DND-41 (cell line): Measurements from ENCODE around the gene FGF18.
"Not testable (repeated sequence)": the region's sequence is repeated elsewhere in the genome, so short reads cannot be mapped to it uniquely, and the experiment has no call there.

Source experiments
- ATAC-seq: fragments of 200-7000 bp; cut with Tn5 transposase; 3 replicates; pipeline ENCODE4 v1.9.1; 2021; ENCODE audit warnings: low read depth; ENCODE audit not compliant: insufficient read depth
- DNase-seq: peaks from one replicate; pipeline ENCODE4 v3.0.0-alpha.2; 2020
- H2AFZ ChIP-seq: 2 replicates; pipeline ENCODE4 v1.6.0; 2012; ENCODE audit warnings: low read depth, low read length
- H3K27ac ChIP-seq: 2 replicates; pipeline ENCODE4 v1.5.1; 2012; ENCODE audit warnings: low read length, inconsistent platforms
- H3K27me3 ChIP-seq: fragments of 200-600 bp; sonication (generic); 2 replicates; pipeline ENCODE4 v1.6.0; 2012; ENCODE audit warnings: low read length, mild to moderate bottlenecking, inconsistent platforms; ENCODE audit not compliant: insufficient read depth, poor library complexity
- H3K36me3 ChIP-seq: 2 replicates; pipeline ENCODE4 v1.5.1; 2012; ENCODE audit warnings: low read length, inconsistent platforms; ENCODE audit not compliant: insufficient read depth
- H3K4me1 ChIP-seq: 2 replicates; pipeline ENCODE4 v1.5.1; 2012; ENCODE audit warnings: mild to moderate bottlenecking, low read length; ENCODE audit not compliant: insufficient read depth
- H3K4me2 ChIP-seq: 2 replicates; pipeline ENCODE4 v1.6.0; 2012; ENCODE audit warnings: mild to moderate bottlenecking, moderate library complexity, low read length, inconsistent platforms; ENCODE audit not compliant: insufficient read depth
- H3K4me3 ChIP-seq, 2 experiments: fragments of 200-600 bp in 1 of 2; shearing (Covaris generic) in 1 of 2; 2 replicates each; pipeline ENCODE4 v1.5.1; 2012 to 2016; ENCODE audit warnings: inconsistent platforms in 2 of 2, low read length in 2 of 2, mild to moderate bottlenecking in 2 of 2, low read depth in 1 of 2, moderate library complexity in 1 of 2
- H3K79me2 ChIP-seq: 2 replicates; pipeline ENCODE4 v1.6.0; 2012; ENCODE audit warnings: low read length, inconsistent platforms; ENCODE audit not compliant: insufficient read depth
- H3K9ac ChIP-seq: 2 replicates; pipeline ENCODE4 v1.6.0; 2012; ENCODE audit warnings: low read depth, mild to moderate bottlenecking, inconsistent platforms, low read length, moderate library complexity
- H3K9me3 ChIP-seq: 2 replicates; pipeline ENCODE4 v1.5.1; 2012; ENCODE audit warnings: low read length, moderate library complexity, mild to moderate bottlenecking, inconsistent platforms; ENCODE audit not compliant: insufficient read depth, severe bottlenecking
- H4K20me1 ChIP-seq: 2 replicates; pipeline ENCODE4 v1.6.0; 2012; ENCODE audit warnings: low read length; ENCODE audit not compliant: insufficient read depth
- EZH2 ChIP-seq: IDR thresholded peaks from 3 replicates; pipeline ENCODE4 v1.6.1; 2012; ENCODE audit warnings: borderline replicate concordance, low read depth, mild to moderate bottlenecking, moderate library complexity, low read length, inconsistent platforms; ENCODE audit not compliant: severe bottlenecking
- TF ChIP-seq, protein P1 (sequence below): IDR thresholded peaks from 2 replicates; pipeline ENCODE4 v1.5.1; 2012; ENCODE audit warnings: borderline replicate concordance, low read length, moderate library complexity, mild to moderate bottlenecking; ENCODE audit not compliant: poor library complexity, severe bottlenecking; ENCODE audit errors: extremely low read depth

Gene FGF18

DNA sequence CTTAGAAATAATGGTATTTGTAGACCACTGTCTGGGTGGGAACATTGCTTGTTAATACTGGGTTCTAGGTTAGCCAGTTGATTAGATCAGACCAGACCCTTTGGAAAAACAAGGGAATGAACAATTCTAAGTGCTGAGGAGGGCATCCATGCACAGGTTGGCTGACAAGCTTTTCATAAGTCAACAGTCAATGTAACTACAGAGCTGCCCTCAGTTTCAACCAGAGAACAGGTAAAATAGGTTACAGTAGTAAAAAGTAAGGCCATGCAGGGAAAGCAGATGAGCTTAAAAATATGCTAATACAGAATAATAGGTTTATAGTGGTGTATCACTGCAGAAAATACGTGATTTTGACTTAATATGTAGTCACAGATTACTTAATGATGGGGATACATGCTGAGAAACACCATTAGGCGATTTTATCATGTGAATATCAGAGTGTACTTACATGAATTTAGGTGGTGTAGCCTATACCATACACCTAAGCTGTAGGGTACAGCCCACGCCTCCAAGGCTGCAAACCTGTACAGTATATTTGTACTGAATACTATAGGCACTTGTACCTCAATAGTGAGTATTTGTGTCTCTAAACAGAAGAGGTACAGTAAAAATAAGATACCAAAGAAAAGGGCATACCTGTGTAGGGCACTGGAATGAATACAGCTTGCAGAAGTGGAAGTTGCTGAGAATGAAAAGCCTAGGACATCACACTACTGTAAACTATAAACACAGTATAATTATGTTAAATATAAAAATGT is 6.1 kb upstream of the FGF18 start:
- H3K36me3 ChIP-seq, result peaks cover 58% of the 10 kb centered on the region
- no peak overlapping the region for H3K4me3 ChIP-seq
- ATAC-seq, result peak; percentile 27

DNA sequence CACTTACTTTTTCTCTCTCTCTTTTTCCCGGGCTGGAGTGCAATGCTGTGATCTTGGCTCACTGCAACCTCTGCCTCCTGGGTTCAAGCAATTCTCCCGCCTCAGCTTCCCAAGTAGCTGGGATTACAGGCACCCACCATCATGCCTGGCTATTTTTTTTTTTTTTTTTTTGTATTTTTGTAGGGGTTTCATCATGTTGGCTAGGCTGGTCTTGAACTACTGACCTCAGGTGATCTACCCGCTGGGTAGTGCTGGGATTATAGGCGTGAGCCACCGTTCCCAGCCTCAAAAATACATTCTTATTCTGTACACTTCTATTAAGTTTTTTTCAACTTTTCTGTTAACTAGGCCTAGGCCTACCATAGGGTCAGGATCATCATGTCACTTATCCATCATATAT is 5.5 kb upstream of the FGF18 start:
- not testable (repeated sequence) for H3K4me2 ChIP-seq, H3K4me3 ChIP-seq, H3K9ac ChIP-seq, H2AFZ ChIP-seq, ATAC-seq, DNase-seq, H3K27me3 ChIP-seq, H3K9me3 ChIP-seq, H3K27ac ChIP-seq, H3K4me1 ChIP-seq
- Histone ChIP-seq H3K79me2 (peaks cover 23% of the 10 kb centered on the region), H4K20me1 (peaks cover 73% of the 10 kb centered on the region), H3K36me3 (peaks cover 51% of the 10 kb centered on the region)

More for the DNA sequence above, 6.1 kb upstream of the FGF18 start:
- Histone ChIP-seq H3K9ac (no peak overlapping the region), H3K9me3 (no peaks in the 10 kb centered on the region), H3K4me2 (no peak overlapping the region), H3K4me1 (no peaks in the 10 kb centered on the region), H3K27ac (no peak overlapping the region), H4K20me1 (peaks cover 73% of the 10 kb centered on the region), H3K79me2 (peaks cover 30% of the 10 kb centered on the region), H3K27me3 (no peaks in the 10 kb centered on the region), H2AFZ (no peak overlapping the region)
- no peak for DNase-seq
- no peak for TF ChIP-seq EZH2
- TF ChIP-seq, protein P1, sequence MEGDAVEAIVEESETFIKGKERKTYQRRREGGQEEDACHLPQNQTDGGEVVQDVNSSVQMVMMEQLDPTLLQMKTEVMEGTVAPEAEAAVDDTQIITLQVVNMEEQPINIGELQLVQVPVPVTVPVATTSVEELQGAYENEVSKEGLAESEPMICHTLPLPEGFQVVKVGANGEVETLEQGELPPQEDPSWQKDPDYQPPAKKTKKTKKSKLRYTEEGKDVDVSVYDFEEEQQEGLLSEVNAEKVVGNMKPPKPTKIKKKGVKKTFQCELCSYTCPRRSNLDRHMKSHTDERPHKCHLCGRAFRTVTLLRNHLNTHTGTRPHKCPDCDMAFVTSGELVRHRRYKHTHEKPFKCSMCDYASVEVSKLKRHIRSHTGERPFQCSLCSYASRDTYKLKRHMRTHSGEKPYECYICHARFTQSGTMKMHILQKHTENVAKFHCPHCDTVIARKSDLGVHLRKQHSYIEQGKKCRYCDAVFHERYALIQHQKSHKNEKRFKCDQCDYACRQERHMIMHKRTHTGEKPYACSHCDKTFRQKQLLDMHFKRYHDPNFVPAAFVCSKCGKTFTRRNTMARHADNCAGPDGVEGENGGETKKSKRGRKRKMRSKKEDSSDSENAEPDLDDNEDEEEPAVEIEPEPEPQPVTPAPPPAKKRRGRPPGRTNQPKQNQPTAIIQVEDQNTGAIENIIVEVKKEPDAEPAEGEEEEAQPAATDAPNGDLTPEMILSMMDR, result no peak

DNA sequence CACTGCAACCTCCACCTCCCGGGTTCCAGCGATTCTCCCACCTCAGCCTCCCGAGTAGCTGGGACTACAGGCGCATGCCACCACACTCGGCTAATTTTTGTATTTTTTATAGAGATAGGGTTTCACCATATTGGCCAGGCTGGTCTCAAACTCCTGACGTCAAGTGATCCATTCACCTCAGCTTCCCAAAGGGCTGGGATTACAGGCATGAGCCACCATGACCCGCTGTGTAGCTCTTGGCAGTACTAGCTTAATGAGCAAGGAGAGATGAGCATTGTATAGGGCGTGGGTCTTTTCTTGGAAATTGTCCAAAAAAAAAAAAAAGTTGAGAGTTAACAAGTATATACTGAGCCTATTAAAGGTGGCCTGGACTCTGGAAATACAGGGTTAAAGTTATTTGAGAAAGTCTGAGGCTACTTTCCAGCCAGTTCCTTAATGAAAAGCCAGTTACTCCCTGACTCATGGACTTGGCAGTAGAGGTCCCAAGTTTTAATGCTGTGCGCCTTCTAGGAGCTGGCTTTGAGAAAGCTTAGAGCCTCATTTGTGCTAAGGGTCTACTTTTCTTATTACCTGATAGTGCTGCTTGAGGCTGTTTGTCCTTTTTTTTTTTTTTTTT is 4.2 kb upstream of the FGF18 start:
- Histone ChIP-seq H3K4me1 (peaks cover 13% of the 10 kb centered on the region), H3K9me3 (no peaks in the 10 kb centered on the region), H3K9ac (no peak overlapping the region), H3K4me3 (no peak overlapping the region), H3K4me2 (no peak overlapping the region), H4K20me1 (peaks cover 64% of the 10 kb centered on the region), H3K27me3 (no peaks in the 10 kb centered on the region), H2AFZ (no peak overlapping the region), H3K79me2 (peaks cover 12% of the 10 kb centered on the region; the same call in 1 of the 2 replicates), H3K36me3 (peaks cover 39% of the 10 kb centered on the region), H3K27ac (no peak overlapping the region)
- no peak for TF ChIP-seq EZH2
- TF ChIP-seq, protein P1, result no peak
- DNase-seq (no peak), ATAC-seq (no peak)

DNA sequence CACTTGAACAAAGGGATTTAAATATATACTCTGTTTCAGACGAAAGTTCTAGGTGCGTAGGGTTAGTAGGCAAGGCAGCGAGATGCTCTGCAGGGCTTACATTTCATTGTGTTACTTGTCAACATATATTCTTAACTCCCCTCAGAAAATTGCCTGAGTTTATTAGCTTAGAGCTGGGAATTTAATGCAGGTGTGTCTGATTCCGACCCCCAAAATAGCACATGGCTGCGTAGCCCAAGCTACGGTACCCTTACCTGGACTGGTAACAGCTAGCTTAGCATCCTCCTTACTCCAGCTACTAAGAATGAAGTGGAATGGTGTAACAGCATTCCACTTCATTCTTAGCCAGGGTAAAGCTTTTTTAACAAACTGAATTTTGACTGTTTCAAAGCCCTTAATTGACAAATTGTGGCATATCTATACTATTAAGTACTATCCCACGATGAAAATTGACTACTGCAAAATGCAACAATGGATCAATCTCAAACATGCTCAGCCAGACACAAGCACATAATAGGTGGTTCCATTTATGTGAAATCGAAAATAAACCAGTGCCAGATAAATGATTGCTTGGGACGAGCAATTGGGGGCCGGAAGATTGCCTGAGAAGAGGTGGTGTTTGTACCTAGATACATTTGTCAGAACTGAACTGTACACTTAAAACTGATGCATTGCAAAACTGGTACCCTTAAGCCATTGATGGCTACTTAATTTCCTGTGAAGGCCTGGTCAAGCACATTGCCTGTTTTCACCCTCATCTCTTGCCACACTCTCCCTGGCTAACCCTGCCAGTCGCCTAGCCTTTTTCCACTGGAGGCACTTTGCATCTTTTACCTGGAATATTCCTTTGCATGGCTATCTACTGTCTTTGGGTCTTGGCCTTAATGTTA is 3.0 kb upstream of the FGF18 start:
- H3K9ac ChIP-seq, result no peak overlapping the region
- H3K4me1 ChIP-seq, result peaks cover 13% of the 10 kb centered on the region
- no peak overlapping the region for H2AFZ ChIP-seq
- DNase-seq (no peak), ATAC-seq (no peak)
- H3K27me3 ChIP-seq, result no peaks in the 10 kb centered on the region
- no peaks in the 10 kb centered on the region for H3K9me3 ChIP-seq
- no peak overlapping the region for H3K27ac ChIP-seq
- peaks cover 28% of the 10 kb centered on the region for H3K36me3 ChIP-seq
- no peak for TF ChIP-seq EZH2
- TF ChIP-seq, protein P1, result no peak
- peaks cover 56% of the 10 kb centered on the region for H4K20me1 ChIP-seq
- H3K4me2 ChIP-seq, result no peak overlapping the region
- peaks cover 7% of the 10 kb centered on the region; the same call in 1 of the 2 replicates for H3K79me2 ChIP-seq
- no peak overlapping the region for H3K4me3 ChIP-seq
